Middle frontal gyrus (tissue), 1 donor: Measurements from ENCODE around the gene SEL1L2.

Experiments used
- DNase-seq: peaks from one replicate; pipeline ENCODE4 v3.0.0-alpha.2; 2015; ENCODE audit warnings: low spot score; ENCODE audit errors: extremely low spot score

The SEL1L2 gene

DNA sequence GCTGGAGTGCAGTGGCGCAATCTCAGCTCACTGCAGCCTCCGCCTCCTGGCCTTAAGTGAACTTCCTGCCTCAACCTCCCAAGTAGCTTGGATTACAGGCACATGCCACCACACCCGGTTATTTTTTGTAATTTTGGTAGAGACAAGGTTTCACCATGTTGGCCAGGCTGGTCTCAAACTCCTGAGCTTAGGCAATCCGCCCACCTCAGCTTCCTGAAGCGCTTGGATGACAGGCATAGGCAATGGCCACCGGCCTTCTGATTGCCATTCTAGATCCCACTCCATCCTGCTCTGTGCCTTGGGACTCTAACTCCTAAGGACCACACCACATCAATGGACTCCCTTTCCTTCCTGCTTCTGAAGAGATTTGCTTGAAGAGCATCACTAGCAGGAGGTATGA lies 60.6 kb downstream of the SEL1L2 start:
- no peak for DNase-seq

DNA sequence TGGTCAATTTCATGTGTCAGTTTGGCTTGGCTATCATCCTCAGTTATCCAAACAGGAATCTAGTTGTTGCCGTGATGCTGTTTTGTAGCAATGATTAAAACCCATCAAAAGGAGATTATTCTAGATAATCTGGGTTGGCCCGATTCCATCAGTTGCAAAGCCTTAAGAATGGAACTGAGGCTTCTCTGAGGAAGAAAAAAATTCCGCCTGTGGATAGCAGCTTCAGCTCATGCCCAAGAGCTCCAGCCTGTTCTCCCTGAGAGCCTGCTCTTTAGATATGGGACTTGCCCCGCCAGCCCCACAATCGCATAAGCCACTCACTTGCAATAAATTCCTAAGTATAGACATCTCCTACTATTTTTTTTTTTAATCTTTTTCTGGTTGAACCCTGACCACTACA lies 61.5 kb downstream of the SEL1L2 start:
- no peak for DNase-seq

DNA sequence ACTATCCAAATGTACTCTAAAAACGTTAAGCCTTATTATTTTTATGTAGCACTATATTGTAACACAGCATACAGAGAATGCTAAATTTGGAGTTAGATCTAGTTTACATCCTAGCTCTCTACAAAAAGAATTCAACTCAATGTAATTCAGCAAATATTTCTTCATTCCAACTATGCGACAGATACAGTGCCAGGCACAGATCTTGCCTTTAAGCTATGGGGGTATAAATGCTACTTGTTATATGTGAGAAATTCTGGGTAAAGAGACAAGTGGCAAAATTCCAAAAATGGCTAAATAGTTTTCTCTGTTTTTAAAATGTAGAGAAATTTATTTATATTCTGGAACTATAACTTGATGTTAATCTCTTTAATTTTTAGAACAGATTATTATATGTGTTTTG lies 63.2 kb downstream of the SEL1L2 start:
- DNase-seq: no peak

DNA sequence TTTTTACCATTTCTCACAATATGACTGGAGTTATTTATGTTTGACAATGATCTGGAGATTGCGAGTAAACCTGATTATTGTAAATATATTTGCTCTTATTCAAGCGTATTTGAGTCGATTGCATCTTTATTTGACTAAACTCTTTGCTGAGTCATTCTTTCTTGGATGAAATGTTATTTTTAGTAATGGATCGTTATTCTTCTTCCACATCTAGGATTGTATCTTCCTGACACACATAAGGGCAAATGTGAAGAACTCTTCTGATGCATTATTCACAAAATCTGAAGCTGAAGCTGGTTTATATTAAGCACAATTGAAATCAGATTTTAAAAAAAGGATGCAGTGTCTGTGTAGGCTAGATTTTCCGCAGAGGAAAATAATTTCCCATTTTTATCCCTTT lies 68.2 kb downstream of the SEL1L2 start:
- no peak for DNase-seq

DNA sequence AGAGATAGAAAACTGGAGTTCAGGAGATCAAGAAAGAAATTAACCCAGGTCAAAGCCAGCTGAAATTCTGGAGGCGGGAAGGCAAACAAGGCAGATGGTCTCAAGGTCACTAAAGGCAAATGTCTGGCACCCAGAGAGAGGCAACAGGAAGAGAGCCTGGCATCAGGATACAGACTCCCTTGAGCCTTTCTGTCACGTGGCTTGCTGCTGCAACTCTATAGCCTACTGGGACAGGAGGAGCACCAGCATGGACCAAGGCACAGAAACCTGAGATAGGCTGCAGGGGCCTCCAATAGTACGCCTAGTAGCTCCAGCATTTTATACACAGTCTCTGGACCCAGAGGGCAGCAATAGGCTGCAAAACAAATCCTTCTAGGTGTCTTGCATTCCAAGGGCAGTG lies 75.1 kb downstream of the SEL1L2 start:
- DNase-seq: no peak

DNA sequence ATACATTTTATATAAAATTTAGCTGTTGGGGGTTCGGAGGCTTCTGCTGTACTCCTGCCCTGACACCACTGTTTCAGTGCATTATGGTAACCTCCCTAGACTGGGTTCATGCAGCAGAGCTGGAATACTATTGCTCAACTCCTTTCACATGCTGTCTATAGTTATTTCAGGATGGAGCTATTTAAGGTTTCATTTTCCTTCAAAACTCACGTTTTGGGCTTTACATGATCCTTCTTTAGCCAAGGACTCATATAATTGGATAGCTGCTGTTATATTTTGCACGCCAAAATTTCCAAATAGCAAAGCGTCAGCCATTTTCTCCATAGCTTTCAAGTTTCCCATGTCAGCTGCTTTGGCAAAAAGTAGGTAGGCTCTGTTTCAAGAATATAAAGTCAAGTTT lies 76.8 kb downstream of the SEL1L2 start:
- no peak for DNase-seq

DNA sequence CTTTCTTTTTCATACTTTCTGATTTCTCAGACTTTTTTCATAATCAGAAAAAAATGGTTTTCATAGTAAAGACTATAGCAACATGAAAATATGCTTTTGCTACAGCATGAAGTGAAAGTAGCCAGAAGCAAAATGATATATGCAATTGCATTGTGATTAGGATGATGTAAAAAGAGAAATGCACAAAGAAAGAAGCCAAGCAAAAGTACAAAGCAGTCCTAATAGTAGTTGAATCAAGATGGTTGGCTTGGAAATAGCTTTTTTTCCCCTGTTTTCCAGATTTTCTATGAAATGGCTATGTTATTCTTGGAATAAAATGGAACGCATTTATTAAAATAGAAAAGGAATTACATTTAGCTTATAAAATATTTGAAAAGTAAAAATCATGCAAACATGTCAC lies 77.3 kb downstream of the SEL1L2 start:
- DNase-seq: no peak

DNA sequence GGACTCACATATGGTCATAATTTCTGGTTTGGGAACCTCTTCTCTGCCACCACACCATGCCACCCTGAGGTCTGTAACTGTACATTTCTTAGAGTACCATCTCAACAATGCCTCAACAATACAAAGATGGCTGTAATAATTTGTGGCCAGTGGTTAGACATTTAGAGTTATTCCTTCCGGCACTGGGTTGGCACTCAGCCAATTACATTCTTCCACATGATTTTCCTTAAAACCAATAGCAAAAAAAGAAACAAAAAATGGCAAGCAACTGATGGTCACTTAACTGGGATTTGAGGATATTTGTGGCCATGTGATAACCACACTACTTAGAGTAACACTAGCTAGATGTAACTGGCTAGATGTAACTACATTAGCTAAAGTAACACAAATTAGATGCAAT lies 79.9 kb downstream of the SEL1L2 start:
- no peak for DNase-seq

DNA sequence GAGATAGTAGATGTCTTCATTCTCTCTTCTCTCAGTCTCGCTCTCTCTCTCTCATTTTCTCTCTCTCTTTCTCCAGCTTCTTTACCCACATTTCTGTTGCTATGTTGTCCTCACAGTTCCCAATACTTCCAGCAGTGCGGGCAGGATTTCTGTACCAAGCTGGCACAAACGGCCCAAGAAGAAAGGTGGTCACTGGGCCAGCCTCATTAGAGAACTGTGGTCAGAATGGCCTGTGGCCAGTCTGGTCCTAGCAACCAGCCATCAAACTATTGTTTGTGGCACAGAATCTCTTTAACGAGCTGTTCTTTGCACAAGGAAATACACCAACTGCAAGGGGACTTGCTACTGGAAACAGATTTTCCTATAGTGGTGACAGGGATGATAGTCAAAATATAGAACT lies 81.3 kb downstream of the SEL1L2 start:
- no peak for DNase-seq

DNA sequence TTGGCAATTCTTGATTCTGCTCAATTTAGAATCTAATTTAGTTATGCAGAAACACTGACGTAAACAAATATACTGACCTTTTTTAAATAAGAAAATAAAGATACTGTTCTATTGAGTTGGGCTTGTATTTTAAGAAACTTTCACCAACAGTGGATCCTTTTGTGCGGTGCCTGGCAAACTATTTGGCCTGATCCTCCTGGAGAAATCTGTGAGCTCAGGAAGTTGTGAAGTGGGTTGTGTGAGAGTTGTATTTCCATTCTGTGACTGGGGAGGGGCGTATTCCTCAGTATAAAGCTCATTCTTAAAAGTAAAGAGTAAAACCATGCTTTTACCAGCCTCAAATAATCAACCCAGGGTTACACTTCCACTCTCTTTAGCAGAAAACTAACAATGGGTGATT lies 85.6 kb downstream of the SEL1L2 start:
- DNase-seq: no peak

DNA sequence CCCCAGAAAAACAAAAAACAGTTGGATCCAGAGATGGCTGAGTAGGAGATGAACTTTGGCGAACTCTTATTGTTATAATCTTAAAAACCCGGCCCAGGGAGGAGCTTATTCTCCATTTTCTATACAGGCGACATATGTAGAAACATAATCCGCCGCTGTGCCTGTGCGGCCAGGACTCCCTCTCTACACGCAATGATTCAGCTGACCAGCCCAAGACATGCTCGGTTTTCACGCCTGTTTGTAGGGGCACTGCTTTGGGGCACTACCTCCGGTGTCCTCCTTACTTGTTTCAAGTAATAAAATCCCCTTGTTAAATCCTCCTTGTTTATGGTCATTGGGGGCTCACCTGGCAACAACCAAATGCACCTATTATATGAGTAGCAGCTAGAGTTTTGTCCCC lies 89.9 kb downstream of the SEL1L2 start:
- no peak for DNase-seq

DNA sequence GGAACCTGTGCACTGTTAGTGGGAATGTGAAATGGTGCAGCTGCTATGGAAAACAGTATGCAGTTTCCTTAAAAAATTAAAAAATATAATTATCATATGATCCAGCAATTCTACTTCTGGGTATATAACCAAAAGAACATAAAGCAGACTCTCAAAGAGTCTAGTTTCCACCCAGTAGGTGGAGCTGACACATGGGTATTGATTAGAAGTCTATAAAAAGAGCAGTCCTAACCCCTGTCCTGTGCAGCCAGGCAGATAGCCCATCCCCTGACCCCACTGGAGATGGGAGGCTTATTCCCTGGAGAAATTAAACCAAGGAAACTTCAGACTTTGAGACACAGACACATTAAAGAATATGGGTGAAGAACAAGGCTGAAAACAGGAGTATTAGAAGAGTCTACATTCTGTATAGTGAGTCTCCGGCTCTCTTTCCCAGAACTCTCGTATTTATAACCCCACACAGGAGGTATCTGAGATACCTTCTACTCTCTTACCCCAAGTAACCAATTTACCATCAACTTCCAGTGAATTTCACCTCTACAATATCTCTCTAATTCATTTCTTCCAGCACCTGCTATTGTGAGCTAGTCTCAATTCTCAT lies 92.3 kb downstream of the SEL1L2 start:
- no peak for DNase-seq

DNA sequence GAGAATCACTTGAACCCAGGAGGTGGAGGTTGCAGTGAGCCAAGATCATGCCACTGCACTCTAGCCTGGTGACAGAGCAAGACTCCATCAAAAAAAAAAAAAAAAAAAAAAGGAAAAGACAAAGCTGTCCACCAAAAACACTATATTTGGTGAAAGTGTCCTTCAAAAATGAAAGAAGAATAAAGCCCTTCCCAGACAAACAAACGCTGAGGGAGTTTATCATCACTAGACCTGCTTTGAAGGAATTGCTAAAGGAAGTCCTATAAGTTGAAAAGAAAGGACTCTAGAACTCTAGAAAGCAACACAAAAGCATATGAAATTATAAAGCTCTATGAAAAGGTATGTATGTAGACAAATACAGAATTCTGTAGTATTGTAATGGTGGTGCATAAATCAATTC lies 98.8 kb downstream of the SEL1L2 start:
- DNase-seq: no peak

DNA sequence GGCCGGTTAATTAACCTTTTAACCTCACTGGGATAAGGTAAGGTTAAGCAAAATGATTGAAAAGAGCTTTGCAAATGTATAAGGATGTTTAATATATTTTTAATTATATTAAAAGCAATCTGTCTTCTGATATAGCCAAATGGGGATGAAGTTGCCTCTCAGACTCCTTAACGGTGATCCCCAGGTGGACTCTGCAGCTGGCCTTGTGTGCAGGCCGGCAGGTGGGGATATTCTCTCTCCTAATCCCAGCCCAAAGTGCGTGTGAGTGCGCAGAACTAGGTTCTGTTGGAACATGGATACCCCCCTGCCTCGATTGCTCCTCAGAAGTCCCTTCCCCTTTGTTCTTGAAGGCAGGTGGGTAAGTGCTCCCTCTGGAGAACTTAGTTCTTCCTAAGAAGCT lies 105.6 kb downstream of the SEL1L2 start:
- no peak for DNase-seq

DNA sequence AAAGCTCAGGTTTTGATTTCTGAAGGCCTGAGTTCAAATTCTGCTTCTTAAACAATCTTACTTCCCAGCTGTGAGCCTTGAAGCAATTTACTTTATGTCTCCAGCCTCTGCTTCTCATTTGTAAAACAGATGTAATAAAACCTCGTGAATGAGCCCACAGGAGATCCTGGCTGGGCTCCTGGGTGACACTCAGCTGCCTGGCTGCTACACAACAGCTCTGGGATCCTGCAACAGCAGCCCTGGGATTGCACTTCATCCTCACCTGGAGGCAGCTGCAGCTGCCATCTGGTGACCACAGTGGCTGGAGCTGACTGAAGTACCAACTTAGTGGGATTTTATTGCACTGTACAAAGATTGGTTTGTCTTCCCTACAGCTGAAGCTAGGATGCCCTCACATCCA lies 107.0 kb downstream of the SEL1L2 start:
- DNase-seq: no peak

DNA sequence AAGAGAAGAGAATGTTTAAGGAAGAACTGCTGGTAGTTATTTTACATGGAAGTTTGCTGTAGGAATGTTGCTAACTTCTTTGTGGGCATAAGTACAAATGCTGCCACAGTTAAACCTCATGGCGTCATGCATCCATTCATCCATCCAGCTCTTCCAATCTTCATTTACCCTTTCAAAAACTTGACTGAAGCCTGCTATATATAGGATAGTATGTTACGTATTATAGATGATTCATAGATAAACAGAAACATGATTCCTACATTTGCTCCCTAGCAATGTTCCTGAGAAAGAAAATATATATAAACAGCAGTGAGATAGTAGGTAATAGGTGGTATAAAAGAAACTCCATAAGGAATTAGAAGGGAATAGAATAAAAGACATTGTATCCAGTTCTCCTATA lies 111.8 kb downstream of the SEL1L2 start:
- no peak for DNase-seq

DNA sequence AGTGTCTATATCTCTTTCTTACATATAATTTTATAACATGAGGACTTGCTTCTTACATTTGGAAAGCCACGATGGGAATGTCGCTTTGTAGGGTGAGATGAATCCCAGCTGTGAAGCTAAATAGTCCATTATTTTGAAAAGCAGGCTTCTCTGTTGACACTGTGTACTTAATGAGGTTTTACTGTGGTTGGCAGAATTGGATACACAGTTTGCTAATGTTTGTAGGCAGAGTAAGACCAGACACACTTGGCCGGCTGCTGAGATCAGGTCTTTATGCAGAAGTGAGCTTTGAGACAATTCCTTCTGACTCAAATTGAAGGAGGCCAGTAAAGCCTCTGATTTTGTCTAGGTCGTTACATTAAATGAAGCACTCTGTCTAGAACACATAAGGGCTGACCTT lies 112.6 kb downstream of the SEL1L2 start:
- no peak for DNase-seq

DNA sequence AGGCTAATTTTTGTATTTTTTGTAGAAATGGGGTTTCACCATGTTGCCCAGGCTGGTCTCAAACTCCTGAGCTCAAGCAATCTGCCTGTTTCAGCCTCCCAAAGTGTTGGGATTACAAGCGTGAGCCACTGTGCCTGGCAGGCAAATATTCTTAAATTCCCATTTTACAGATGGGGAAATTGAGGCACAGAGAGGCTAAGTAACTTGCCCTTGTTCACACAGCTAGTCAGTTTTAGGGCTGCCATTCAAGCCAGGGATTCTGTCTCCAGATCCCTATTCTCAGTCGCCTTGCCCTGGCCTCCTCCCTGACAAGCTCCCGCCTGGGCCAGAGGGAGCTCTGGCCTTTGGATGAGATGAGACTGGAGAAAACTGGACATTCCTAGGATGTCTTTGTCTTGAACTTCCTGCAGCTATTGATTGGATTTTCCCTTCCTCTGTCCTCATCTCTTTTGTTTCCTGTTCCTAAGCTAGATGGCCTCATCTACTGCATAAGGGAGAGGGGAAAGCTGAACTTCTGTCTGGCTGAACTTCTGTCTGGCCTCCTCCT lies 115.1 kb downstream of the SEL1L2 start:
- no peak for DNase-seq

DNA sequence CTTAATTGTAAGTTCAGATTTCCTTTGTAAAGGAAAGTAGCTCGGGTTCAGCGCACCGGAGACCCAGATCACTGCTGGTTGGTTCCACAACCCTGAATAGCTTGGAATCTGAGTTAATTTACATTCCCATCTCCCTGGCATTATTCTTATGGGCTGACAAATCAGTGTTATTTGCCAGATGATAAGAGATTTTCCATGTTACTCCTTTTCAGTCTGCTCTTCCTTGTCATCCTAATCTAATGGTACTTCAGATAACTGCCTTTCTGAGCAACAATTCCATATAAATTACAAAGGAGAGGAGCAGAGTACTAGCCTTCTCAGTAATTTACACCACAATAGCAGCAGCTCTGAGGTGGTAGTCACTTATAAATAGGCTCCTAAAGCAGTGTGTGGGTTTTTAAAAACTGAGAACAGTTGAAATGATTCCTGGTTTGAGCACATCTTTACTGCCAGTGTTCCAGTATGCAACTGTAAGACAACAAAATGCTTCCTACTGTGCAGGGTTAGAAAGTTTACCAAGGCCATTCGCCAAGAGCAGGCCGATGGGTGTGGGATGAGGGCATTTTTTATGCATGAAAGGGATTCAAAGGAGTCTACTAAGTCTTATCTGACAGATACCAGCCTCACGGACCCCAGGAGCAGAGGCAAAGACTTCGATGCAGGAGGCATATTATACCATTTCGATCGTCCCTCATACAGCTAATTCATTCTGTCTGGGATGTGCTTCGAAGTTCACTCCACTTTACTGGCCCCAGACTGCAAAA lies 115.8 kb downstream of the SEL1L2 start:
- DNase-seq: no peak

DNA sequence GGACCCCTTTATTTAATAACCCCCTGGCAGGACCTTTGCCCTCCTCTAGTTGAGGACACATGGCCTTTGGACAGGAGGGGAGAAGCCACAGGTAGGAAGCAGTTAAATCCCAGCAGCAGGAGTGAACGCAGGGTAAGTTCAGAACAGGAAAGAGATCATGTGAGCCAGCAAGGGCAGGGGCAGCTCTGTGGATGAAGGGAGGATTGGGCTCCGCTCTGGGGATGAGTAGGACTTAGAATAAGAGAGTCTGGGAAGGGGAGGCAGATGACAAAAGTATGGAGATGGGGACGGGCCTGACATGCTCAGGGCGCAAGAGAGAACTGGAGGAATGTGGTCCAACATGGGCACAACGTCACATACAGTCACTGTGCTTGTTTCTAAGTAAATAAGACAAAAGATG lies 116.6 kb downstream of the SEL1L2 start:
- DNase-seq: no peak

DNA sequence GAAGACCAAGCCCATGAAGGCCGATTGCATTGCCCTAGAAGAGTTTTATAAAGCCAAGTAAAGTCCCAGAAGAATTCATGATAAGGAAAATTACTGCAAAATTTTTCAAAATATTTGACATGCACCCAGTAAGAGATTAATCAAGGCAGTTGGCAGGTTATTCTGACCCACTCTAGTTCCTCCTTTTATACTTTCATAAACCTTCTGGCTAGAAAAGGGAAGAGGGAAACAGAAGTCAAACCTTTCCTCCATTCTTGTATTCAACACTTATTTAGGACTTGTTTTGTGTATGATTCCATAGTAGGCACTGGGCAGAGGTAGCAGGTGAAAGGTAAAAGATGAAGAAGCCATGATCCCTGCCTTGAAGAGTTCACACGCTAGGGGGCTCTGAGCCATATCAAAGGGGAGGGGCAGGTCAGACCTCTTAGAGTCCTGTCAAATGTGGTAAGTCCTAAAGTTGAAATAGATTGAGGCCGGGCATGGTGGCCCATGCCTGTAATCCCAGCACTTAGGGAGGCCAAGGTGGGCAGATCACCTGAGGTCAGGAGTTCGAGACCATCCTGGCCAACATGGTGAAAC lies 120.2 kb downstream of the SEL1L2 start:
- DNase-seq: no peak

DNA sequence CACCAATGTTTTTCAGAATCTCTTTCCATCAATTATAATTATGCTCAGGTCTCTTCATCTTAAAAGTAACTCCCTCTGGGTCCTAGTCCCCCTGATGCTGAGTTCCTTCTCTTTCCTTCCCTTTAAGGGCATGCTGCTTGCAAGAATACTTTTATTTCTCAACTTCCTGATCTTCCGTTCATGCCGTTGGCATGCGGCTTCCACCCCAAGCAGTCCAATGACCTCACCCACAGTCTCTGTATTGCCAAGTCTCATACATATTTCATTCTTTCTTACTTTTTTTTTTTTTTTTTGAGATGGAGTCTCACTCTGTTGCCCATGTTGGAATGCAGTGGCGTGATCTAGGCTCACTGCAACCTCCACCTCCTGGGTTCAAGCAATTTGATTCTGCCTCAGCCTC lies 122.1 kb downstream of the SEL1L2 start:
- DNase-seq: no peak
